H9 (cell line): ENCODE measurements around the gene NVL. TPM values are rescaled to one million over a fixed set of nuclear protein-coding genes. Genes with fewer than 3 reads are reported as not detected.

ENCODE experiments used
- DNase-seq: peaks from one replicate; pipeline ENCODE4 v3.0.0-alpha.2; 2017
- H2AFZ ChIP-seq: one replicate; pipeline ENCODE4 v1.6.1; 2013; ENCODE audit warnings: mild to moderate bottlenecking, low read length, control low read depth, moderate library complexity
- H2AK5ac ChIP-seq: 2 replicates; pipeline ENCODE4 v1.6.1; 2013; ENCODE audit warnings: low read length, control low read depth, mixed read lengths; ENCODE audit not compliant: insufficient read length
- H2BK120ac ChIP-seq: one replicate; pipeline ENCODE4 v1.6.1; 2013; ENCODE audit warnings: low read depth, mild to moderate bottlenecking, low read length, control low read depth, inconsistent platforms; ENCODE audit not compliant: poor library complexity, severe bottlenecking
- H2BK12ac ChIP-seq: 2 replicates; pipeline ENCODE4 v1.6.1; 2013; ENCODE audit warnings: low read length, control low read depth, mixed read lengths, low read depth; ENCODE audit not compliant: insufficient read length
- H2BK15ac ChIP-seq: 2 replicates; pipeline ENCODE4 v1.6.1; 2013; ENCODE audit warnings: low read depth, low read length, control low read depth
- H2BK20ac ChIP-seq: one replicate; pipeline ENCODE4 v1.6.1; 2013; ENCODE audit warnings: low read depth, mild to moderate bottlenecking, low read length, control low read depth, inconsistent platforms; ENCODE audit not compliant: poor library complexity, severe bottlenecking
- H2BK5ac ChIP-seq: 2 replicates; pipeline ENCODE4 v1.6.1; 2013; ENCODE audit warnings: low read length, control low read depth, mixed read lengths; ENCODE audit not compliant: insufficient read length
- H3K14ac ChIP-seq: 2 replicates; pipeline ENCODE4 v1.6.1; 2013; ENCODE audit warnings: low read length, control low read depth; ENCODE audit not compliant: insufficient read depth
- H3K18ac ChIP-seq: 2 replicates; pipeline ENCODE4 v1.6.1; 2013; ENCODE audit warnings: low read depth, mild to moderate bottlenecking, mixed read lengths, low read length, control low read depth; ENCODE audit not compliant: insufficient read length
- H3K23ac ChIP-seq: 2 replicates; pipeline ENCODE4 v1.6.1; 2013; ENCODE audit warnings: low read length, control low read depth, mixed read lengths, low read depth; ENCODE audit not compliant: insufficient read length
- H3K23me2 ChIP-seq: 2 replicates; pipeline ENCODE4 v1.6.1; 2013; ENCODE audit warnings: low read depth, mild to moderate bottlenecking, mixed read lengths, low read length, control low read depth; ENCODE audit not compliant: insufficient read length, poor library complexity, severe bottlenecking
- H3K27ac ChIP-seq: 2 replicates; pipeline ENCODE4 v1.5.1; 2013; ENCODE audit warnings: low read length, control low read depth, mixed read lengths, low read depth; ENCODE audit not compliant: insufficient read length
- H3K27me3 ChIP-seq: 2 replicates; pipeline ENCODE4 v1.6.1; 2013; ENCODE audit warnings: low read length, control low read depth, inconsistent platforms; ENCODE audit not compliant: insufficient read depth
- H3K4ac ChIP-seq: 2 replicates; pipeline ENCODE4 v1.6.1; 2013; ENCODE audit warnings: low read depth, mild to moderate bottlenecking, control low read depth, inconsistent platforms, low read length, moderate library complexity
- H3K4me1 ChIP-seq: 2 replicates; pipeline ENCODE4 v1.6.1; 2013; ENCODE audit warnings: low read length, control low read depth, inconsistent platforms; ENCODE audit not compliant: insufficient read depth
- H3K4me2 ChIP-seq: 2 replicates; pipeline ENCODE4 v1.6.1; 2013; ENCODE audit warnings: low read length, control low read depth, mixed read lengths; ENCODE audit not compliant: insufficient read length, insufficient read depth
- H3K56ac ChIP-seq: 2 replicates; pipeline ENCODE4 v1.6.1; 2013; ENCODE audit warnings: low read depth, mild to moderate bottlenecking, mixed read lengths, low read length, control low read depth; ENCODE audit not compliant: insufficient read length
- H3K79me1 ChIP-seq: 2 replicates; pipeline ENCODE4 v1.6.1; 2013; ENCODE audit warnings: low read depth, mild to moderate bottlenecking, moderate library complexity, low read length, control low read depth, inconsistent platforms; ENCODE audit not compliant: insufficient read depth, poor library complexity, severe bottlenecking
- H3K79me2 ChIP-seq: 2 replicates; pipeline ENCODE4 v1.6.1; 2013; ENCODE audit warnings: low read length, control low read depth, inconsistent platforms; ENCODE audit not compliant: insufficient read depth
- H3K9ac ChIP-seq: 2 replicates; pipeline ENCODE4 v1.6.1; 2013; ENCODE audit warnings: low read length, control low read depth, mixed read lengths; ENCODE audit not compliant: insufficient read length; ENCODE audit errors: extremely low read depth
- H3K9me3 ChIP-seq: one replicate; pipeline ENCODE4 v1.6.1; 2013; ENCODE audit warnings: low read depth, low read length, inconsistent platforms; ENCODE audit not compliant: control insufficient read depth
- H3T11ph ChIP-seq: one replicate; pipeline ENCODE4 v1.6.1; 2013; ENCODE audit warnings: mild to moderate bottlenecking, low read length, control low read depth, inconsistent platforms
- H4K20me1 ChIP-seq: one replicate; pipeline ENCODE4 v1.6.1; 2013; ENCODE audit not compliant: control insufficient read depth, insufficient read length, insufficient read depth
- H4K5ac ChIP-seq: 2 replicates; pipeline ENCODE4 v1.6.1; 2013; ENCODE audit warnings: low read depth, mild to moderate bottlenecking, mixed read lengths, low read length, control low read depth; ENCODE audit not compliant: insufficient read length
- H4K8ac ChIP-seq: replicated peaks from 2 replicates; pipeline ENCODE4 v1.6.1; 2013; ENCODE audit warnings: low read length, control low read depth, mixed read lengths, low read depth; ENCODE audit not compliant: insufficient read length
- H4K91ac ChIP-seq: 2 replicates; pipeline ENCODE4 v1.6.1; 2013; ENCODE audit warnings: low read depth, mild to moderate bottlenecking, moderate library complexity, mixed read lengths, low read length, control low read depth; ENCODE audit not compliant: insufficient read length
- H3K27ac Mint-ChIP-seq, 3 experiments: 2 replicates in 2 of 3; 3 replicates in 1 of 3; pipeline ENCODE4 v1.8.0; 2020 to 2021; ENCODE audit warnings: mixed read lengths in 3 of 3, mild to moderate bottlenecking in 1 of 3, moderate library complexity in 1 of 3
- H3K27me3 Mint-ChIP-seq: 2 replicates; pipeline ENCODE4 v1.8.0; 2021; ENCODE audit warnings: low read depth, mild to moderate bottlenecking, moderate library complexity, mixed read lengths
- H3K36me3 Mint-ChIP-seq, 3 experiments: 2 replicates in 2 of 3; 3 replicates in 1 of 3; pipeline ENCODE4 v1.8.0; 2020 to 2021; ENCODE audit warnings: low read depth in 3 of 3, mixed read lengths in 3 of 3; ENCODE audit not compliant: insufficient read depth in 1 of 3
- H3K4me1 Mint-ChIP-seq, 2 experiments: 2 replicates each; pipeline ENCODE4 v1.8.0; 2020; ENCODE audit warnings: mixed read lengths in 2 of 2
- H3K4me3 Mint-ChIP-seq, 2 experiments: 2 replicates in 1 of 2; 3 replicates in 1 of 2; pipeline ENCODE4 v1.8.0; 2020 to 2021; ENCODE audit warnings: mild to moderate bottlenecking in 2 of 2, mixed read lengths in 2 of 2, moderate library complexity in 1 of 2
- H3K9me3 Mint-ChIP-seq, 2 experiments: 2 replicates in 1 of 2; 3 replicates in 1 of 2; pipeline ENCODE4 v1.8.0; 2020; ENCODE audit warnings: mild to moderate bottlenecking in 2 of 2, mixed read lengths in 2 of 2, moderate library complexity in 1 of 2
- CTCF ChIP-seq: fragments of 200-600 bp; sonication (generic); conservative IDR thresholded peaks from 3 replicates; pipeline ENCODE4 v1.8.0; 2021; ENCODE audit warnings: antibody characterized with exemption, mild to moderate bottlenecking
- WGBS: extraction: QIAGEN DNeasy Blood & Tissue Kit; methylation state at CpG from one replicate; pipeline ENCODE4 v1.1.7; 2013; ENCODE audit warnings: missing lambda C conversion rate, low lambda C conversion rate, mixed read lengths; ENCODE audit not compliant: insufficient read length; ENCODE audit errors: extremely low coverage; 5-methylcytosine and 5-hydroxymethylcytosine counted together
- total RNA-seq: library from RNA; stranded (reverse); gene quantifications from 2 replicates; pipeline ENCODE4 v1.2.1, GENCODE V29; 2021

Gene NVL
- total RNA-seq, 1 experiment from 2014 or later: 66.9 TPM

GRCh38 chr1:224238756-224239155, 91.2 kb downstream of the NVL start:
- Histone ChIP-seq H2BK12ac (no peak overlapping the region), H3K9ac (no peak overlapping the region), H2BK15ac (no peak overlapping the region), H3K4me1 (peaks cover 12% of the 10 kb centered on the region; the same call in 1 of the 2 replicates), H3K4ac (no peak overlapping the region), H3K23me2 (no peaks in the 10 kb centered on the region), H3K23ac (no peak overlapping the region), H2BK20ac (no peak overlapping the region), H3K56ac (no peak overlapping the region), H4K91ac (no peak overlapping the region), H2BK120ac (no peak overlapping the region), H2AFZ (no peak overlapping the region), H2AK5ac (no peak overlapping the region), H4K5ac (no peak overlapping the region), H3K9me3 (no peaks in the 10 kb centered on the region), H3K18ac (no peak overlapping the region), H3K27ac (no peak overlapping the region), H3K14ac (no peak overlapping the region), H4K8ac (no peak overlapping the region), H4K20me1 (no peaks in the 10 kb centered on the region), H3K79me1 (no peaks in the 10 kb centered on the region), H2BK5ac (no peak overlapping the region), H3K79me2 (no peaks in the 10 kb centered on the region), H3K4me2 (no peak overlapping the region), H3K27me3 (no peaks in the 10 kb centered on the region), H3T11ph (no peak overlapping the region)
- H3K9me3 Mint-ChIP-seq: no peaks in the 10 kb centered on the region
- no peak overlapping the region for H3K4me3 Mint-ChIP-seq
- peaks cover 46 to 52% of the 10 kb centered on the region in 2 experiments for H3K4me1 Mint-ChIP-seq
- H3K36me3 Mint-ChIP-seq: peaks cover 5 to 29% (median 11%) of the 10 kb centered on the region in 3 experiments; a peak in 6 of 7 replicates
- TF ChIP-seq CTCF: no peak
- no peak for DNase-seq
- no peaks in the 10 kb centered on the region for H3K27me3 Mint-ChIP-seq
- WGBS: no CpG with 5 or more reads among the region's 3 CpGs
- H3K27ac Mint-ChIP-seq: peak overlapping the region in 2 of 3 experiments; percentile 2 to 42; a peak in 3 of 7 replicates
